GM12878 (cell line): ENCODE results near the gene DHRS1.

Source experiments
- CHD2 ChIP-seq: IDR thresholded peaks from 2 replicates; pipeline ENCODE4 v1.6.1; 2011; ENCODE audit warnings: low read depth, low read length, improper control_type of control experiment, borderline replicate concordance
- EZH2 ChIP-seq: IDR thresholded peaks from 2 replicates; pipeline ENCODE4 v1.6.1; 2012; ENCODE audit warnings: low read depth, mild to moderate bottlenecking, control low read depth, inconsistent platforms, low read length, borderline replicate concordance; ENCODE audit not compliant: control insufficient read depth
- FOS ChIP-seq: IDR thresholded peaks from 3 replicates; pipeline ENCODE4 v1.6.1; 2011; ENCODE audit warnings: borderline replicate concordance; ENCODE audit not compliant: insufficient read length; ENCODE audit errors: extremely low read depth
- HDGF ChIP-seq: fragments of 450-650 bp; IDR thresholded peaks from 2 replicates; pipeline ENCODE4 v1.6.1; 2016; ENCODE audit warnings: antibody characterized with exemption
- JUND ChIP-seq: IDR thresholded peaks from 2 replicates; pipeline ENCODE4 v1.6.1; 2012; ENCODE audit warnings: low read depth, mild to moderate bottlenecking, low read length, improper control_type of control experiment, moderate library complexity
- PBX3 ChIP-seq: IDR thresholded peaks from 2 replicates; pipeline ENCODE4 v1.6.1; 2011; ENCODE audit warnings: mild to moderate bottlenecking, low read depth, low read length, moderate library complexity; ENCODE audit not compliant: insufficient replicate concordance
- POLR2AphosphoS5 ChIP-seq: IDR thresholded peaks from 2 replicates; pipeline ENCODE4 v1.6.1; 2011; ENCODE audit warnings: mild to moderate bottlenecking, low read length, inconsistent platforms
- SIN3A ChIP-seq: IDR thresholded peaks from 2 replicates; pipeline ENCODE4 v1.6.1; 2012; ENCODE audit warnings: low read depth, low read length, improper control_type of control experiment
- TCF7 ChIP-seq: IDR thresholded peaks from 2 replicates; pipeline ENCODE4 v1.6.1; 2014; ENCODE audit warnings: antibody characterized with exemption, borderline replicate concordance
- ZNF24 ChIP-seq: fragments of 450-650 bp; IDR thresholded peaks from 2 replicates; pipeline ENCODE4 v1.6.1; 2017; ENCODE audit warnings: antibody characterized with exemption, mild to moderate bottlenecking
- TF ChIP-seq, protein P1 (sequence below): IDR thresholded peaks from 2 replicates; pipeline ENCODE4 v1.6.1; 2011; ENCODE audit warnings: borderline replicate concordance, low read depth, mild to moderate bottlenecking, moderate library complexity, mixed read lengths, low read length; ENCODE audit not compliant: insufficient read depth; ENCODE audit errors: extremely low read length
- TF ChIP-seq, protein P2 (sequence below), 3 experiments: IDR thresholded peaks in 2 of 3; conservative IDR thresholded peaks in 1 of 3; 2 replicates each; pipeline ENCODE4 v1.5.1; 2011; ENCODE audit warnings: low read depth in 3 of 3, low read length in 3 of 3, mild to moderate bottlenecking in 3 of 3, control low read depth in 2 of 3, moderate library complexity in 2 of 3, inconsistent platforms in 1 of 3, mixed read lengths in 1 of 3; ENCODE audit not compliant: control insufficient read depth in 2 of 3, insufficient read depth in 1 of 3; ENCODE audit errors: extremely low read depth in 1 of 3
- TF ChIP-seq, protein P3 (sequence below): IDR thresholded peaks from 2 replicates; pipeline ENCODE4 v1.6.1; 2011; ENCODE audit warnings: low read depth, mild to moderate bottlenecking, low read length, moderate library complexity, borderline replicate concordance; ENCODE audit errors: extremely low read depth
- TF ChIP-seq, protein P4 (sequence below): IDR thresholded peaks from 2 replicates; pipeline ENCODE4 v1.6.1; 2012; ENCODE audit warnings: mild to moderate bottlenecking, low read depth, low read length

DNA sequence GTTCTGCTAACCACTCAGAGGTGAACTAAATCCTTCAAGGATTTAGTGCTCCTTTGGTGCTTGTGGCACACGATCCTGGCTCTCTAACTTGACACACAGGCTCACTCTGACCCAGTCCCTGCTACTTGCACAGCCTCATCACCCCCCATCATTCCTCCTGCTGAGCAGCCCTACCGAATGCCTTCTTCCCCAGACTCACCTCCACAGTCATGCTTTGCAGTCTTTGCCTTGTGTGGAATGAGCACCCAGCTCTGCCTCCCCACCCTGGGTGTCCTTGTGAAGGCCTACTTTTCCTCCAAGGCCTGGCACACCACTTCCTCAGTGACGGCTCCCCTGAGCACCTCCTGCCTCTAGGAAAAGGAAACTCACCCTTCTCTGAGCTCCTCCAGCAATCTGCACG, 49.2 kb downstream of the DHRS1 start:
- TF ChIP-seq POLR2AphosphoS5 (no peak), CHD2 (no peak), HDGF (no peak), JUND (no peak), PBX3 (no peak), TCF7 (no peak), ZNF24 (no peak), EZH2 (no peak), SIN3A (no peak), FOS (no peak)
- TF ChIP-seq, protein P1, sequence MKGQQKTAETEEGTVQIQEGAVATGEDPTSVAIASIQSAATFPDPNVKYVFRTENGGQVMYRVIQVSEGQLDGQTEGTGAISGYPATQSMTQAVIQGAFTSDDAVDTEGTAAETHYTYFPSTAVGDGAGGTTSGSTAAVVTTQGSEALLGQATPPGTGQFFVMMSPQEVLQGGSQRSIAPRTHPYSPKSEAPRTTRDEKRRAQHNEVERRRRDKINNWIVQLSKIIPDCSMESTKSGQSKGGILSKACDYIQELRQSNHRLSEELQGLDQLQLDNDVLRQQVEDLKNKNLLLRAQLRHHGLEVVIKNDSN = no peak
- TF ChIP-seq, protein P2, sequence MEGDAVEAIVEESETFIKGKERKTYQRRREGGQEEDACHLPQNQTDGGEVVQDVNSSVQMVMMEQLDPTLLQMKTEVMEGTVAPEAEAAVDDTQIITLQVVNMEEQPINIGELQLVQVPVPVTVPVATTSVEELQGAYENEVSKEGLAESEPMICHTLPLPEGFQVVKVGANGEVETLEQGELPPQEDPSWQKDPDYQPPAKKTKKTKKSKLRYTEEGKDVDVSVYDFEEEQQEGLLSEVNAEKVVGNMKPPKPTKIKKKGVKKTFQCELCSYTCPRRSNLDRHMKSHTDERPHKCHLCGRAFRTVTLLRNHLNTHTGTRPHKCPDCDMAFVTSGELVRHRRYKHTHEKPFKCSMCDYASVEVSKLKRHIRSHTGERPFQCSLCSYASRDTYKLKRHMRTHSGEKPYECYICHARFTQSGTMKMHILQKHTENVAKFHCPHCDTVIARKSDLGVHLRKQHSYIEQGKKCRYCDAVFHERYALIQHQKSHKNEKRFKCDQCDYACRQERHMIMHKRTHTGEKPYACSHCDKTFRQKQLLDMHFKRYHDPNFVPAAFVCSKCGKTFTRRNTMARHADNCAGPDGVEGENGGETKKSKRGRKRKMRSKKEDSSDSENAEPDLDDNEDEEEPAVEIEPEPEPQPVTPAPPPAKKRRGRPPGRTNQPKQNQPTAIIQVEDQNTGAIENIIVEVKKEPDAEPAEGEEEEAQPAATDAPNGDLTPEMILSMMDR (IDR thresholded peaks at IDR 0.05 in 2 of 3, conservative IDR thresholded peaks at IDR 0.05 in 1 of 3; ENCODE audit: control insufficient read depth in 2 of 3, extremely low read depth in 1 of 3, insufficient read depth in 1 of 3, low read depth in 3 of 3, low read length in 3 of 3) = no peak
- TF ChIP-seq, protein P3, sequence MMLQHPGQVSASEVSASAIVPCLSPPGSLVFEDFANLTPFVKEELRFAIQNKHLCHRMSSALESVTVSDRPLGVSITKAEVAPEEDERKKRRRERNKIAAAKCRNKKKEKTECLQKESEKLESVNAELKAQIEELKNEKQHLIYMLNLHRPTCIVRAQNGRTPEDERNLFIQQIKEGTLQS = no peak
- TF ChIP-seq, protein P4, sequence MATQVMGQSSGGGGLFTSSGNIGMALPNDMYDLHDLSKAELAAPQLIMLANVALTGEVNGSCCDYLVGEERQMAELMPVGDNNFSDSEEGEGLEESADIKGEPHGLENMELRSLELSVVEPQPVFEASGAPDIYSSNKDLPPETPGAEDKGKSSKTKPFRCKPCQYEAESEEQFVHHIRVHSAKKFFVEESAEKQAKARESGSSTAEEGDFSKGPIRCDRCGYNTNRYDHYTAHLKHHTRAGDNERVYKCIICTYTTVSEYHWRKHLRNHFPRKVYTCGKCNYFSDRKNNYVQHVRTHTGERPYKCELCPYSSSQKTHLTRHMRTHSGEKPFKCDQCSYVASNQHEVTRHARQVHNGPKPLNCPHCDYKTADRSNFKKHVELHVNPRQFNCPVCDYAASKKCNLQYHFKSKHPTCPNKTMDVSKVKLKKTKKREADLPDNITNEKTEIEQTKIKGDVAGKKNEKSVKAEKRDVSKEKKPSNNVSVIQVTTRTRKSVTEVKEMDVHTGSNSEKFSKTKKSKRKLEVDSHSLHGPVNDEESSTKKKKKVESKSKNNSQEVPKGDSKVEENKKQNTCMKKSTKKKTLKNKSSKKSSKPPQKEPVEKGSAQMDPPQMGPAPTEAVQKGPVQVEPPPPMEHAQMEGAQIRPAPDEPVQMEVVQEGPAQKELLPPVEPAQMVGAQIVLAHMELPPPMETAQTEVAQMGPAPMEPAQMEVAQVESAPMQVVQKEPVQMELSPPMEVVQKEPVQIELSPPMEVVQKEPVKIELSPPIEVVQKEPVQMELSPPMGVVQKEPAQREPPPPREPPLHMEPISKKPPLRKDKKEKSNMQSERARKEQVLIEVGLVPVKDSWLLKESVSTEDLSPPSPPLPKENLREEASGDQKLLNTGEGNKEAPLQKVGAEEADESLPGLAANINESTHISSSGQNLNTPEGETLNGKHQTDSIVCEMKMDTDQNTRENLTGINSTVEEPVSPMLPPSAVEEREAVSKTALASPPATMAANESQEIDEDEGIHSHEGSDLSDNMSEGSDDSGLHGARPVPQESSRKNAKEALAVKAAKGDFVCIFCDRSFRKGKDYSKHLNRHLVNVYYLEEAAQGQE = no peak
